CD8-positive, alpha-beta memory T cell (primary cell): Measurements from ENCODE around the gene TMEM247. TPM values are rescaled to one million over a fixed set of nuclear protein-coding genes. Genes with fewer than 3 reads are reported as not detected.
A peak's percentile ranks its signal among the peaks of the same experiment; 100 is the strongest.

Experiments
- CTCF ChIA-PET: fragments of 350-600 bp; sonication (Branson Sonifier 250); formaldehyde crosslinking; loops from one replicate; lab custom pipeline; 2021; ENCODE audit warnings: antibody characterized with exemption; lab: Charles Lee
- POLR2A ChIA-PET: fragments of 350-600 bp; sonication (Branson Sonifier 250); formaldehyde crosslinking; loops from one replicate; lab custom pipeline; 2021; ENCODE audit warnings: antibody characterized with exemption; lab: Charles Lee
- DNase-seq, 5 donors: peaks; one replicate each; pipeline versions ENCODE4 v3.0.0 to v3.0.0-alpha.2; 2020 to 2022; ENCODE audit warnings: mixed read lengths in 1 of 5
- H3K27ac ChIP-seq: one replicate; pipeline ENCODE4 v1.7.0; 2013; ENCODE audit warnings: low read depth, mild to moderate bottlenecking, low read length, moderate library complexity
- H3K27me3 ChIP-seq: 2 replicates; pipeline ENCODE4 v1.7.0; 2013; ENCODE audit warnings: low read length, mild to moderate bottlenecking; ENCODE audit not compliant: insufficient read depth, poor library complexity, severe bottlenecking
- H3K36me3 ChIP-seq: 2 replicates; pipeline ENCODE4 v1.7.0; 2013; ENCODE audit warnings: mild to moderate bottlenecking, low read length, moderate library complexity; ENCODE audit not compliant: insufficient read depth
- H3K4me1 ChIP-seq: 2 replicates; pipeline ENCODE4 v1.7.0; 2013; ENCODE audit warnings: mild to moderate bottlenecking, low read length, moderate library complexity; ENCODE audit not compliant: insufficient read depth
- H3K4me3 ChIP-seq: 2 replicates; pipeline ENCODE4 v1.7.0; 2013; ENCODE audit warnings: mild to moderate bottlenecking, low read length
- H3K9me3 ChIP-seq: 2 replicates; pipeline ENCODE4 v1.7.0; 2013; ENCODE audit warnings: mild to moderate bottlenecking, low read length
- H3K27ac Mint-ChIP-seq, 8 donors: one replicate each; pipeline ENCODE4 v1.8.0; 2020 to 2021; ENCODE audit warnings: mixed read lengths in 8 of 8, mild to moderate bottlenecking in 6 of 8, inconsistent platforms in 3 of 8, moderate library complexity in 3 of 8
- H3K27me3 Mint-ChIP-seq, 2 donors: one replicate each; pipeline ENCODE4 v1.8.0; 2020 to 2021; ENCODE audit warnings: mixed read lengths in 2 of 2, mild to moderate bottlenecking in 1 of 2, moderate library complexity in 1 of 2
- H3K36me3 Mint-ChIP-seq, 3 donors: one replicate each; pipeline ENCODE4 v1.8.0; 2020 to 2021; ENCODE audit warnings: mixed read lengths in 3 of 3, inconsistent platforms in 1 of 3, mild to moderate bottlenecking in 1 of 3
- H3K4me1 Mint-ChIP-seq, 3 donors: one replicate each; pipeline ENCODE4 v1.8.0; 2020 to 2021; ENCODE audit warnings: mixed read lengths in 3 of 3, inconsistent platforms in 1 of 3, mild to moderate bottlenecking in 1 of 3
- H3K4me3 Mint-ChIP-seq, 7 donors: one replicate each; pipeline ENCODE4 v1.8.0; 2020 to 2021; ENCODE audit warnings: mixed read lengths in 7 of 7, mild to moderate bottlenecking in 6 of 7, moderate library complexity in 4 of 7, inconsistent platforms in 2 of 7
- H3K9me3 Mint-ChIP-seq, 5 donors: one replicate each; pipeline ENCODE4 v1.8.0; 2020 to 2022; ENCODE audit warnings: mixed read lengths in 5 of 5, mild to moderate bottlenecking in 3 of 5, moderate library complexity in 2 of 5, inconsistent platforms in 1 of 5
- polyA plus RNA-seq: library from polyadenylated mRNA; unstranded; fragments of 300-500 nt; fragmentation: Illumina TruSeq; gene quantifications from one replicate; pipeline ENCODE4 v1.2.3, GENCODE V29; 2021
- total RNA-seq, 2 experiments: library from RNA; stranded (reverse); gene quantifications; one replicate each; pipeline ENCODE4 v1.2.3, GENCODE V29; 2021

Gene TMEM247
- total and polyA plus RNA-seq, 3 experiments from 2014 or later = not detected

DNA sequence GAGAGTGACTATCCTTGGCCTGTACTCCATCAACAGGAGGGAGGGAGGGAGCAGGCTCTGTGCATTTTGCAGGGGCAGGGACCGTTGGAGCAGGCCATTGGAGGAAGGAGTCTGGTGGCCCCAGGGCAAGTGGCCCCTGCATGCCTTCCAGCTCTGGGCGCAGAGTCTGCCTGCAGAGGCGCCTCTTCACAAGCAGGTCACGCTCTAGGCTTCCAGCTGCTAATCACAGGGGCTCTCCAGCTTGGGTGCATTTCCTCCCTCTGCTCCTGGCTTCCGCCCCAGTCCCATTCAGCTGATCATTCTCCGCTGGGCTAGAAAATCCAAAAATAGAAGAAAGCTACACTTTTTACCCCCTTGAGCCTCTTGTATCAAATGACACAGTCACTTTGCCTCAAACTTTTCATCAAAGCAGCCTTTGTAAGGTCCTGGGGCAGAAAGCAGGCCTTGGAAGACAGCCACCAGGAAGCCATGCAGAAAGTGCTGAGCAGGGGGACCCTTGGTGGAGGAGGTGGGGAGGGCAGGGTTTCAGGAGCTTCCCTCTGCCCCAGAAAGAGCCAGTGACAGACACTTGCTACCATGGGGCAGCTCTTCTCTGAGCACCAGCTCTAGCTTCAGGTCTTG, 11.3 kb downstream of the TMEM247 start:
- Mint-ChIP-seq H3K9me3 (no peaks in the 10 kb centered on the region), H3K4me1 (peaks cover 0 to 6% (median 3%) of the 10 kb centered on the region in 3 donors), H3K4me3 (no peak overlapping the region), H3K27ac (no peak overlapping the region), H3K36me3 (no peaks in the 10 kb centered on the region), H3K27me3 (peaks cover under 1 to 5% of the 10 kb centered on the region in 2 donors)
- Histone ChIP-seq H3K9me3 (no peaks in the 10 kb centered on the region), H3K4me3 (no peak overlapping the region), H3K27me3 (no peaks in the 10 kb centered on the region), H3K27ac (no peak overlapping the region), H3K4me1 (no peaks in the 10 kb centered on the region), H3K36me3 (no peaks in the 10 kb centered on the region)
- POLR2A ChIA-PET = no interaction called here
- no peak for DNase-seq
- CTCF ChIA-PET = interaction anchor here (1.1 kb wide), 1 partner anchor 64 kb away, joined by 3 read pairs; no protein-coding TSS in a partner anchor

DNA sequence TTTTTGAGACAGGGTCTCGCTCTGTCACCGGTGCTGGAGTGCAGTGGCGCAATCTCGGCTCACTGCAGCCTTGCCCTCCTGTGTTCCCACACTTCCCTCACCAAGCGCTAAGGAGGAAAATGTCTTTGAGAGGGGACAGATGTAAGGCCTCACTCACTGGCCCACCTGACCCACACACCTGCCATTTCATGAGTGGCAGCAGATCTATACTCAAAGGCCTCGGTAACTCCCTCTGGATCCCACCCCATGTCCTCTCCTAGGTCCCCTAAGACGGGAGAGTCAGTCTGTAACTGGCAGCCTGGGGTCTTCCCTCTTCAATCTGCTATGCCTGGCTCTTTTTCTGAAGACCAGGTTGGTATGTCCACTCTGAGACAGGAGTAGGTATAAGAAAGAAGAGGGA, 12.9 kb downstream of the TMEM247 start:
- no peaks in the 10 kb centered on the region for H3K36me3 ChIP-seq
- H3K9me3 Mint-ChIP-seq = no peaks in the 10 kb centered on the region
- H3K4me1 ChIP-seq = no peaks in the 10 kb centered on the region
- H3K27me3 ChIP-seq = no peaks in the 10 kb centered on the region
- no peak overlapping the region for H3K4me3 Mint-ChIP-seq
- peaks cover 0 to 3% of the 10 kb centered on the region in 2 donors for H3K27me3 Mint-ChIP-seq
- H3K9me3 ChIP-seq = no peaks in the 10 kb centered on the region
- no peak for DNase-seq
- no peak overlapping the region for H3K4me3 ChIP-seq
- ChIA-PET POLR2A (no interaction called here), CTCF (no interaction called here)
- no peak overlapping the region for H3K27ac ChIP-seq
- peak overlapping the region in 1 of 8 donors; percentile 8 for H3K27ac Mint-ChIP-seq
- H3K36me3 Mint-ChIP-seq = no peaks in the 10 kb centered on the region
- peaks cover 0 to 6% (median 3%) of the 10 kb centered on the region in 3 donors for H3K4me1 Mint-ChIP-seq

DNA sequence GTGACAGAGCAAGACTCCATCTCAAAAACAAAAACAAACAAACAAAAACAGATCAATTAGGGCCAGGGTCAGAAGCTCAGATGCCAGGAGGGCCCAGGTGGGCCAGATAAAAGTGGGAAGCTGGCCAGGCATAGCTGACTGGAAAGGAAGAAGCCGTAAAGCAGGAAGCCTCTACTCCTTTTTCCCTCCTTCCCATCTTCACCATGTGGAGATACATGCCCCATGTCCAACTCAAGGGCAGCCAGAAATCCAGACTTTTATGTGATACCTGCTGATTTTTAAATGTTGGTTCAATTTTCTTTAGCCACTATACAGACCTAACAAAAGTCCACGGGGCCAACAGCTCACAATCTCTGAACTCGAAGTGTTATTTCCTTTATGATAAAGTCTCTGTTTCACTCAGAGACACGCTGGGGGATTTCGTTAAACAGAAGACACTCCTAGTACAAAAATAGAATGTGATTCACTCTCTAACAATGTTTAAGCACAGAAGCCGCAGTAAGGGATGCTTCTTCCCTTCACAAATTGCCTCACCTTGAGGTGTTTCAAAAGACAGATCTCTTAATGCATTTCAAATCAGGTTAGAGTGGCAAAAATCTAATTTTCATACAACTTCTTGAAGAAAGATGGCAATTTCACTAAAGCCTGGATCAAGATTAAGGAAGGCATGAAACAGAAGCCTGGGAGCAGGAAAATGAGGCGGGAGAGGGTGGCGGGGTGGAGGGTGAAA, 14.0 kb downstream of the TMEM247 start:
- CTCF ChIA-PET = no interaction called here
- Histone ChIP-seq H3K9me3 (no peaks in the 10 kb centered on the region), H3K27ac (no peak overlapping the region), H3K36me3 (no peaks in the 10 kb centered on the region), H3K4me1 (no peaks in the 10 kb centered on the region), H3K4me3 (no peak overlapping the region), H3K27me3 (no peaks in the 10 kb centered on the region)
- DNase-seq = no peak
- no peaks in the 10 kb centered on the region for H3K9me3 Mint-ChIP-seq
- POLR2A ChIA-PET = no interaction called here
- peak overlapping the region in 4 of 8 donors; percentile 5 to 62 (median 45) for H3K27ac Mint-ChIP-seq
- H3K27me3 Mint-ChIP-seq = peaks cover 0 to 3% of the 10 kb centered on the region in 2 donors
- peak overlapping the region in 1 of 7 donors; percentile 49 for H3K4me3 Mint-ChIP-seq
- peaks cover 0 to 6% (median 3%) of the 10 kb centered on the region in 3 donors for H3K4me1 Mint-ChIP-seq
- no peaks in the 10 kb centered on the region for H3K36me3 Mint-ChIP-seq

DNA sequence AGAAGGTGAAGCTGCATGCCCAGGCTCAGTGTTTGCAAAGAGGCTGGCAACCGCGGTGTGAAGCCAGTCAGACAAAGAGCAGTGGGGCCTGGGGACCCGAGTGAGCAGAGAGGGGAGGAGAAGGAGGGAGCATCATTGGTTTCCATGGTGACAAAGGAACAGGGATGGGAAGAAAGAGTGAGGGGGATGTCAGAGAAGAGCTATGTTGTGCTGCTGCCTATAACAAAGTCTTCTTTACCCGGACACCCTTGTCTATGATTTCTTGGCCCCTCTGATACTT, 14.5 kb downstream of the TMEM247 start:
- H3K9me3 ChIP-seq = no peaks in the 10 kb centered on the region
- Mint-ChIP-seq H3K27ac (peak overlapping the region in 3 of 8 donors; percentile 34 to 62 (median 56)), H3K4me3 (peak overlapping the region in 1 of 7 donors; percentile 49), H3K36me3 (no peaks in the 10 kb centered on the region), H3K4me1 (peaks cover 3 to 7% (median 4%) of the 10 kb centered on the region in 3 donors), H3K27me3 (peaks cover 0 to 3% of the 10 kb centered on the region in 2 donors), H3K9me3 (no peaks in the 10 kb centered on the region)
- DNase-seq = no peak
- H3K4me1 ChIP-seq = no peaks in the 10 kb centered on the region
- no peak overlapping the region for H3K4me3 ChIP-seq
- H3K27me3 ChIP-seq = no peaks in the 10 kb centered on the region
- CTCF ChIA-PET = no interaction called here
- POLR2A ChIA-PET = no interaction called here
- no peak overlapping the region for H3K27ac ChIP-seq
- no peaks in the 10 kb centered on the region for H3K36me3 ChIP-seq

DNA sequence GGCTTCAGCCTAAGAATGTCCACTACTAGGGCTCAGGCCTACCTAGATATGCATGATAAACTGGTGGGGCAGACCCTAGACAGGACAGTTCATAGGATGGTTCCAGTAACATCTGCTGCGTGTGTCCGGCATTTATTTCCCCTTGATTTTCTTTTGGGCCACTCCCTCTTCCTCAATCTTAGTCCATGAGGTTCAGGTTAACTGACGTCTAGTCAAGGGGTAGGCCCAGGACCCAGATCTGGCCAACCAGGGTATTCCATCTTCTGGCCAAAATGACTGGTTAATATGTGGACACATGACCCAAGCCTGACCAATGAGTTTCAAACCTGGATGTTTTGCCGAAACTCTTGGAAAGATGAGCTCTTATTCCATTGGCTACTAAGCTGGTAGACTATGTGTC, 15.2 kb downstream of the TMEM247 start:
- DNase-seq = no peak
- no peaks in the 10 kb centered on the region for H3K27me3 ChIP-seq
- no peak overlapping the region for H3K4me3 ChIP-seq
- H3K27ac ChIP-seq = no peak overlapping the region
- CTCF ChIA-PET = interaction anchor here (1.0 kb wide), 1 partner anchor 432 kb away, joined by 3 read pairs; no protein-coding TSS in a partner anchor
- Mint-ChIP-seq H3K4me3 (no peak overlapping the region), H3K4me1 (peaks cover 7 to 13% (median 8%) of the 10 kb centered on the region in 3 donors), H3K27me3 (peaks cover 0 to 3% of the 10 kb centered on the region in 2 donors), H3K36me3 (no peaks in the 10 kb centered on the region), H3K9me3 (no peaks in the 10 kb centered on the region), H3K27ac (no peak overlapping the region)
- H3K4me1 ChIP-seq = peaks cover 4% of the 10 kb centered on the region
- H3K36me3 ChIP-seq = no peaks in the 10 kb centered on the region
- POLR2A ChIA-PET = no interaction called here
- H3K9me3 ChIP-seq = no peaks in the 10 kb centered on the region

DNA sequence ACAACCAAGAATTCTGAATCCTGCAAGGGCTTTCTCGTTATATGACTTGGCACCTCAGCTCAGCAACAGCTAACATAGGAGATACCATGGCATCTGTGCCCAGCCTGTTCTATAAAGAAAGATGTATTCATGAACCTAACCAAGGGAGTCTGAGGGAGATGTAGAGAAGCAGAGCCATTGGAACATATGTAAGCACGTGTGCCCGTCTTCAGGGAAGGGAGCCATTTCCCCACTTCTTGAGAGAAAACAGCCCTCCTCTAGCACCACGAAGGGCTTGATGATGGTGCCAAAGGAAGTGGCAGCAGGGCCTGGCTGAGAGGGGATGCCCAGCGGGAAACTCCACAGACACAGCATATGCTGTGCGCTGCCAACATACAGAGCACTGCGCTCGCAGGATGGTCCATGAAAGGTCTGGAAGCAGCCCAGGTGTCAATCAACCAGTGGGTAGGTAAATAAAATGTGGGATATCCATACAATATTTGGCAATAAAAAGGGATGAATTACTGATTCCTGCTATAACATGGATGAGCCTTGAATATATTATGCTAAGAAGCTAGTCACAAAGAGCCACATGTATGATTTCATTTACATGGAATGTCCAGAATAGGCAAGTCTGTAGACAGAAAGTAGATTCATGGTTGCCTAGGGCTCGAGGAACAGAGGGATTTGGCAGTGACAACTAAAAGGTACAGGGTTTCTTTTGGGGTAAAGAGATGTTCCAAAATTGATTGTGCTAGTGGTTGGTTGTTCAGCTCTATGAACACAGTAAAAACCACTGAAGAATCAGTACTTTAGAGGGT, 16.1 kb downstream of the TMEM247 start:
- Histone ChIP-seq H3K27ac (no peak overlapping the region), H3K27me3 (no peaks in the 10 kb centered on the region), H3K36me3 (no peaks in the 10 kb centered on the region), H3K4me3 (no peak overlapping the region), H3K4me1 (peaks cover 5% of the 10 kb centered on the region), H3K9me3 (no peaks in the 10 kb centered on the region)
- Mint-ChIP-seq H3K27me3 (peaks cover 0 to 3% of the 10 kb centered on the region in 2 donors), H3K27ac (peak overlapping the region in 1 of 8 donors; percentile 21), H3K9me3 (no peaks in the 10 kb centered on the region), H3K36me3 (peaks cover 0 to 5% (median 0%) of the 10 kb centered on the region in 3 donors), H3K4me1 (peaks cover 14 to 22% (median 17%) of the 10 kb centered on the region in 3 donors), H3K4me3 (peak overlapping the region in 1 of 7 donors; percentile 37)
- ChIA-PET CTCF (interaction anchor here (1.0 kb wide), 1 partner anchor 433 kb away, joined by 3 read pairs; no protein-coding TSS in a partner anchor), POLR2A (no interaction called here)
- no peak for DNase-seq

DNA sequence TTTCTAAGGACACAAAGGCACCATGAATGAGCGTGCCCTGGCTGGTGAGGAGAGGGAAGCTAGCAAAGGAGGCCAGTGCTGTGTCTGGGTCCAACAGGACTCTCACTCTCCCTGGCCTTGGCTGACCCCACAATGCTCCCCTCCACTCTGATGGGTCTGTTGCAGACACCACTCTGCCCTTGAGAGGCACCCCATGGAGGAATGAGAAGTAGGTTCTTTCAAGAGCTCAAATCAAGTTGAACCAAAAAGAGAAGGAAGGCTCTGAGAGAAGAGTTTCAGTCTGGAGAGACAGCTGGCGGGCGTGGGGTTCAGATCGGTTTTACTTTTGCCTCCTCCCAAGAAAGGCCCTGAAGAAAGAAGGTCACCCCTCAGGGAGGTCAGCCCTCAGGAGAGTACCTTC, 18.4 kb downstream of the TMEM247 start:
- H3K9me3 ChIP-seq = no peaks in the 10 kb centered on the region
- CTCF ChIA-PET = no interaction called here

More for the DNA sequence above, 18.4 kb downstream of the TMEM247 start:
- Histone ChIP-seq H3K4me3 (no peak overlapping the region), H3K27me3 (no peaks in the 10 kb centered on the region), H3K27ac (no peak overlapping the region), H3K4me1 (peaks cover 9% of the 10 kb centered on the region), H3K36me3 (no peaks in the 10 kb centered on the region)
- POLR2A ChIA-PET = no interaction called here
- Mint-ChIP-seq H3K9me3 (no peaks in the 10 kb centered on the region), H3K4me1 (peaks cover 14 to 22% (median 19%) of the 10 kb centered on the region in 3 donors), H3K27ac (peak overlapping the region in 1 of 8 donors; percentile 81), H3K4me3 (peak overlapping the region in 1 of 7 donors; percentile 61), H3K36me3 (peaks cover 0 to 5% (median 0%) of the 10 kb centered on the region in 3 donors), H3K27me3 (peaks cover 0 to 5% of the 10 kb centered on the region in 2 donors)
- DNase-seq = no peak
